Stimulated activated CD4-positive, alpha-beta T cell treated with anti-CD3 and anti-CD28 coated beads, TNF-alpha, amount 100 ng/mL, for 24 hours (primary cell): ENCODE data around the gene CDK5RAP1.
A peak's percentile ranks its signal among the peaks of the same experiment; 100 is the strongest.
"Not testable (repeated sequence)": the region's sequence is repeated elsewhere in the genome, so short reads cannot be mapped to it uniquely, and the experiment has no call there.

ENCODE experiments used
- DNase-seq, 3 experiments: peaks; one replicate each; pipeline ENCODE4 v3.0.0-alpha.2; 2020; ENCODE audit warnings: low read depth in 3 of 3

CDK5RAP1 gene, protein sequence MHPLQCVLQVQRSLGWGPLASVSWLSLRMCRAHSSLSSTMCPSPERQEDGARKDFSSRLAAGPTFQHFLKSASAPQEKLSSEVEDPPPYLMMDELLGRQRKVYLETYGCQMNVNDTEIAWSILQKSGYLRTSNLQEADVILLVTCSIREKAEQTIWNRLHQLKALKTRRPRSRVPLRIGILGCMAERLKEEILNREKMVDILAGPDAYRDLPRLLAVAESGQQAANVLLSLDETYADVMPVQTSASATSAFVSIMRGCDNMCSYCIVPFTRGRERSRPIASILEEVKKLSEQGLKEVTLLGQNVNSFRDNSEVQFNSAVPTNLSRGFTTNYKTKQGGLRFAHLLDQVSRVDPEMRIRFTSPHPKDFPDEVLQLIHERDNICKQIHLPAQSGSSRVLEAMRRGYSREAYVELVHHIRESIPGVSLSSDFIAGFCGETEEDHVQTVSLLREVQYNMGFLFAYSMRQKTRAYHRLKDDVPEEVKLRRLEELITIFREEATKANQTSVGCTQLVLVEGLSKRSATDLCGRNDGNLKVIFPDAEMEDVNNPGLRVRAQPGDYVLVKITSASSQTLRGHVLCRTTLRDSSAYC

DNA sequence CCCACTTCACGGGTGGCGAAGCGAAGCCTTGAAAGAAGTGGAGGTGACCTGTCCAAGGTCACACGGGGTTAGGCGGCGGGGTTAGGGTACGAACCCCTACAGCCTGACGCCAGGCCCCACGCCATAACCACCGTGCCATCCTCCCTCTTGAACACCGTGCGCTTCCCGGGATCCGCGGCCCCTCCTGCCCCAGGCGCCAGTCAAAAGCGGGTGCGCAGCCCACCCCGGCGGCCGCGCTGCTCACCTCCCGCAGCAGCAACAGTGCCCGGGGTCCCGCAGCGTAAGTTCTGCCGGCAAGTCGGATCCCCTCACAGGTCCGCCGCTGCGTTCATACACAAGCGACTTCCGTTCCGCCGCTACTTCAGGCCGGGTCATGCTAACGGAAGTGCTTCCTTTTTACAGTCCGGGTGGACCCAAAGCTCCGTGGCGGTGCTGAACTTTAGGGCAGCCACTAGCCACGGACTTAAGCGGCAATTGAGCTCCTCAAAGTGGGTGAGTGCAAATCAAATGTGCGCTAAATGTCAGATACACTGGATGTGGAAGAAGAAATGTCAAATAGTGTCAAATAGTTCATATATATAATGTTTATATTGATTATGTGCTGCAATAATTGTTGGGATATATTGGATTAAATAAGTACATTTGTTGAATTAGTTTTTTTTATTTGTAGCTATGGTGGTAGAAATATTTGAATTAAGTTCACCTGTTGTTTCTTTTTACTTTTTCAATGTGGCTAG, at the start of gene CDK5RAP1:
Gene CDK5RAP1 (minus strand): TSS at position 336 of the 737 bp plus-strand sequence. CDS start 4,455 bp downstream, outside the sequence.
- DNase-seq, result peak; percentile 72 to 82 (median 78)

DNA sequence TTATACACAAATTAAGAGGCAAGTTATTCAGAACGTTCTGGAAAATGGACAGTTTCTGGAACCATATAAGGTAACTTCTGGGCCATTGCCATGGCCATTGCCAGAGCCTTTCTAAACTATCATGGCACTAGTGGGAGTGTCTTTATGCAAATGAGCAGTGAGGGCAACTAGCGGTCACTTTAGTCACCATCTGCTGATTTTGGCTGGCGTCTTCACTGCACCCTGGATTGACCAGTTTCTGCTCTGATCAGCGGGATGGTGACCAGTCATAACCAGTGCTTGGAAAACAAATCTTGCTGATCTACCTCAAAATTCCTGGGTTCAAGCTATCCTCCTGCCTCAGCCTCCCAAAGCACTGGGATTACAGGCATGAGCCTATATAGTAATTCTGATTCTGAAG, 49.5 kb upstream of the CDK5RAP1 start:
- DNase-seq, result no peak

DNA sequence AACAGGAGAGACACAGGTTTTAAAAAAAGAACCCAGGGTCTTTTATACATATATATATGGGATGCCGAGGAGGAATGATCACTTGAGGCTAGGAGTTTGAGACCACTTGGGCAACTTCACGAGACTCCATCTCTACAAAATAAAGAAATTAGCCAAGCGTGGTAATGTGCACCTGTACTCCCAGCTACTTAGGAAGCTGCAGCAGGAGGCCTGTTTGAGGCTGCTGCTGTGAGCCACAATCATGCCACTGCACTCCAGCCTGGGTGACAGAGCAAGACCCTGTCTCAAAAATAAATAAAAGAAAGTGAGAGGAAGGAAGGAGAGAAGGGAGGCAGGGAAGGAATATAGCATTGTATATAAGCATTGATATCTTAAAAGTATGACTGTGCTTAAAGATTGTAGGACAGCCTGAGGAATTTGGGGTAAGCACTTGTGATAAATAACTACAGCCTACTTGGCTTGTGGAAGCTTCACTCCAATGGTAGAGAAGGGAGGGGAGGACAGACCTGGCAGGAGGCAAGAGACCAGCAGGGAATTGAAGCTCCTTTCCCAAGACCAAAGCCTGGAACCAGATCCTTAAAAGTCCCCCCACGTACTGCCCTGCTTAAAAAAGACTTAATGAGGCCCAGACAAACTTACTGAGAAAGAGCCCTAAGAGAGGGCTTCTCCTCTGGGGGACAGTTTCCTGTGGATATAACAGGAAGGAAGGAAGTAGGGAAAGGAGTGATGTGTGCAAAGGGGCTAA, 44.7 kb upstream of the CDK5RAP1 start:
- no peak for DNase-seq

DNA sequence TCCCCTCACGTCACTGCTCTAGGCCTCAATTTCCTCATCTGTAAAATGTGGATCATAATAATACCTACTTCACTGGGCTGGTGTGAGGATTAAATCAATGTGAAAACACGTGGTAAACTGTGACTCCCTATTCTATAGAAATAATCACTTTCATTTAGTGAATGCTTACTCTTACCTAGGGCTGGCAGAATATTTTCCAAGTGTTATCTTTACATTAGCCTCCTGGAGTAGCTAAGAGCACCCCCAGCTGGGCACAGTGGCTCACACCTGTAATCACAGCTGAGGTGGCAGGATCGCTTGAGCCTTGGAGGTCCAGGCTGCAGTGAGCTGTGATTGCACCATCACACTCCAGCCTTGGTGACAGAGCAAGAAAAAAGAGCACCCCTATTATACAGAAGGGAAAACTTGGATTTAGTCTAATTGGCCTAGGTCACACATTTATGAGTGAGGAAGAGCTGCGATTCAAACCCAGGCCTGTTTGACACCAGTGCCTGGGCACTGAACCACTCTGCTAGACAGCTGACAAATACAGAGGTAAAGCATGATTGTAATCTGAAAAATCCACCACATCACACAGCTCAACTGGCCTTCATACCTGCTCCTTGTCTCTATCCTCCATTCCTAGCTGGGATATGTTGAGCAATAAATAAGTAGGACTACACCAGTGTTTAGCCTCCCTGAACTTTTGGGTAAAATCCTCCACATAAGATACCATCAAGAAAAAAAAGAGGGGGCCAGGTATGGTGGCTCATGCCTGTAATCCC, 43.7 kb upstream of the CDK5RAP1 start:
- peak in 1 of 3 experiments; percentile 22 for DNase-seq

DNA sequence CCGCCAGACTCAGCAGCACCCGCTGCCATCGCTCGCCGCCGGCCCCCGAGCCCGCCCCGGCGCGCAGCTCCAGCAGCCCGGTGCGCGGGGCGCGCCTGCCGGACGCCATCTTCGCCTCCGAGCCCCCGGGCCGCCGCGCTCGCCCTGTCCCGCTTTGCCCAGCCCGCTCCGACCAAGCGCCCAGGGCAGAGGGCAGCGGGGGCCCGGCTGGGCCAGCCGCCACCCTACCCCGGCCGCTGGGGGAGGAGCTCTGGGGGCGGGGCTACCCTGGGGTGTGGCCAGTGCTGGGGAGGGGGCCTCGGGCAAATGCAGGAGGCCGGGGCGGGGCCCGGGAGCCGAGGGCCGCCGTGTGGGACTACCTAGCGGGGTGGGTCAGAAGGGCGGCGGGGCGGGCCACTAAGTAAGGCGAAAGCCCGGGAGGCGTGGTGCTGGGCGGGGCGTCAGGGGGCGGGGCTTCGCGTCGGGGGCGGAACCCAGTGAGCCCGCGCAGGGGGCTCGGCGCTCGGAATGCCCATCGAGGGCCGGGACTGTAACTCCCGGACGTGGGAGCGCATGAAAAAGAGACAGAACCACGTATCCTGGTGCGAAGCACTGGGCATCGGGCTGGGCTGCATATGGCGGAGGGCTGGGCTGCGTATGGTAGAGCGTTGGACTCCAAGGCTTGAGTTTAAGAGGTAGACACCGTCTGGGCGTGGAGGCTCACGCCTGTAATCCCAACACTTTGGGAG, 42.4 kb upstream of the CDK5RAP1 start, which contains the start of gene SNTA1:
Gene SNTA1 (minus strand): TSS at position 252 of the 728 bp plus-strand sequence. CDS start 143 bp downstream, at position 109.
- DNase-seq, result peak; percentile 71 to 93 (median 74)

DNA sequence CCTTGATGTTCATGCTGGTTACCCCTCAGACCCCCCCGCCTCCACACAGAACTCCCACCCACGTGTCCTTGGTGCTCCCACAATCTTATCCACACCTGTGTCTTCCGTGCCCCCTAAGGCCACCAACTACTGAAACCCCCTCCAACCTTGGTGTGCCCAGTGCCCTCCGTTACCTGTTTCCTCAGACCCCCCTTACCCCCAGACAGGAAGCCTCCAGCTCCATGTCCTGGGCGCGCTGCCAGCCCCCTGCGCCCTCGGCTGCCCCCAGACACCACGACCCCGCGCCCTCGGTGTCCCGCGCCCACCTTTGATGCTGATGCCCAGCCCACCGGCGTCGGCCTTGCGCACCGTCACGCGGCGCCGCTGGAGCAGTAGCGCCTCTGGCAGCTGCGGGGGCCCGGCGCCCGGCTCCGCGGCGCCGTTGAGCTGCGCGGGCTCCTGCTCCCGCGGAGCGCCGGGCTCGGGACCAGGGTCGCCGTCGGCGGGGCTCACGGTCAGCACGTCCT, 41.7 kb upstream of the CDK5RAP1 start:
- DNase-seq, result peak in 1 of 3 experiments; percentile 19

DNA sequence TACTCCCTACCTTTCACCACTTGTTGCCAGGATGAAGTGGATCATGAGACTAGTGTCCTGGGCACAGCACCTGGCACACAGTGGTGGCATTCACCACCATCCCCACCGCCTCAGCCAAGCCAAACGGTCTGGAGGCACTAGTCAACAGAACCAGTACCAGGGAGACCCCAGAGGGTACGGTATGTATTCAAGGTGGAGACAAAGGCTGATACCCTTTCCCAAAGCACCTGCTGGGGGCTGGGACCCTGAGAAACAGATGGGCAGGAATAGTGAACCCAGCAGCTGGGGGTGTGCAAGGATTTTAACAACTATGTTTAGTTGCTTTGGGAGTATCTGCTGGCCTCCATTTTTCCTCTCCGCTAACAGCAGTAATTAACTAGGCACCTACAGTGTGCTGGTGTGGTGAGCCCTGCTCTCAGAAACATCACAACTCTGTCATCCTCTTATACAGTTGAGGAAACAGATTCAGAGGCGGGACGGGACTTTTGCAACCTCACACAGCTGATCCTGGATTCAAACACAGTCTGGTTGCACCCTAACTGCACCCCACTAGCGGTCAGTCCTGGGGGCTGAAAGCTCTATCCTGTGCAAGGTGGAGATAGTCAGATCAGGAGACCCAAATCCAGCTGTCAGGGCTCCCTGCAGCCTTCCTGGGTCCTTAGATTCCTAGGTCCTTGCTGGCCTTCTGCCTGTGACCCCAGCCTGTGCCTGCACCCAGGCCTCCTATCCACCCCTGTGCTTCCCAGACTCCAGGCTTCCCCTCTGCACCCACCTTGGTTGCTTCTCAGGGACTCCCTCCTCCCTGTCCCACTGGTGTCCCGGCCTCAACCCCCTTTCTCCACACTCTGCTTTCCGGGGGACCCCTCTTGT, 41.1 kb upstream of the CDK5RAP1 start:
- no peak for DNase-seq

DNA sequence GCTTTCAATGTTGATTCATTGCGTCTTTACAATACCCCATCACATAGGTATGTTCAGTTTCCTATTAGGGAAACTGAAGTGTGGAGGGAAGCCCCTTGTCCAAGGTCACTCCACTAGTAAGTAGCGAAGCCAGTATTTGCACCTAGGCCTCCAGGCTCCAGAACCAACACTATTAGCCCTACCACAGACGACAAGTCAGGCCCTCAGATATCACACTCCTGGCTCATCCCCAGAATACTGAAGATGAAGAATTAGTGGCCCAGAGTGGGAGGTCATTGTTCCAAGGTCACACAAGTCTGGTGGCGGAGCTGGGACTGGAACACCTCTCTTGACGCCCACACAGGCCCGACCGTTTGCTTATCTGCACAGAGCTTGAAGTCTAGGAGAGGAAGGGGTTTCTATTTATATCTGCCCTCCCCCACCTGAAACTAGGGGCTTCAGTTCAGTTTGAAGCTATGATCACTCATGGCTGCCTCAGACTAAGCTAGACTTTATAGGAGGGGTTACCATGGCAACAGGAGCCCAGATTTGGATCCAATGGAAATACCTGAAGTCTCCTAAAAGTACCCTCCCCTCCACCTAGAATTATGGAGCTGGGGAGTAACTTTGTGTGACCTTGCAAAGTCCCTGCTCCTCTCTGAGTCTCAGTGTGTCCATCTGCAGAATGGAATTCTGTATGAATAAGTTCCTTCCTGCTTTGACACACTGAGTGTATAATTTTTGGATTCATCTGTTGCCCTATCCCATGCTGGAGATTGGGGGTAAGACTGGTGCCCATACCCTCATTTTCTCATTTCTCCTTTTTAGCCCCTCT, 40.0 kb upstream of the CDK5RAP1 start:
- no peak for DNase-seq

DNA sequence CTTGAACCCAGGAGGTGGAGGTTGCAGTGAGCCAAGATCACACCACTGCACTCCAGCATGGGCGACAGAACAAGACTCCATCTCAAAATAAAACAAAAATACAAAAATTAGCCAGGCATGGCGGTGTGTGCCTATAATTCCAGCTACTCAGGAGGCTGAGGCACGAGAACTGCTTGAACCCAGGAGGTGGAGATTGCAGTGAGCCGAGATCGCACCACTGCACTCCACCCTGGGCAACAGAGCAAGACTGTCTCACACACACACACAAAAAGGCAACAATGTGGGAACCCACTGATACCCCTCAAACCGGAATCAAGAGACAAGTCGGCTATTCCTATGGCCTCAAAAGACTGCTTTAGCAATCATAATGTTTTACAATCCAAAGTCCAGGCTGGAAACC, 39.2 kb upstream of the CDK5RAP1 start:
- DNase-seq, result not testable (repeated sequence)

DNA sequence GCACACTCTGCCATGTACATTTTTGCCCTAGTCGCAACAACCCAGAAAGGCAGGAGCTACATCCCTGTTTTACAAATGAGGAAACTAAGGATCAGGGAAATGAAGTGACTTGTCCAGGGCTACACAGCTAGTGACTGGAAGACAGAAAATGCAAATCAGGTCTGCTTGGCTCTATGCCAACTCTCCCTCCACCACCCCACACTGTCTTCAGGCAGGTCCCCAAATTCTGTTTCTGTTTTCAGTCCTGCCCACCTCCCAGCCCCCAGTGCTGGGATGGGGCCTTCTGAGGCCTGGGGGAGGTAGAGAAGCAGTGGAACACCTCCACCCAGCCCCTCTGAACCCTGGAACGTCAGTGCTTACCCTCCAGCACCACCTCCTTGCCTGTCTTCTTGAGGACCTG, 37.2 kb upstream of the CDK5RAP1 start:
- DNase-seq, result no peak

DNA sequence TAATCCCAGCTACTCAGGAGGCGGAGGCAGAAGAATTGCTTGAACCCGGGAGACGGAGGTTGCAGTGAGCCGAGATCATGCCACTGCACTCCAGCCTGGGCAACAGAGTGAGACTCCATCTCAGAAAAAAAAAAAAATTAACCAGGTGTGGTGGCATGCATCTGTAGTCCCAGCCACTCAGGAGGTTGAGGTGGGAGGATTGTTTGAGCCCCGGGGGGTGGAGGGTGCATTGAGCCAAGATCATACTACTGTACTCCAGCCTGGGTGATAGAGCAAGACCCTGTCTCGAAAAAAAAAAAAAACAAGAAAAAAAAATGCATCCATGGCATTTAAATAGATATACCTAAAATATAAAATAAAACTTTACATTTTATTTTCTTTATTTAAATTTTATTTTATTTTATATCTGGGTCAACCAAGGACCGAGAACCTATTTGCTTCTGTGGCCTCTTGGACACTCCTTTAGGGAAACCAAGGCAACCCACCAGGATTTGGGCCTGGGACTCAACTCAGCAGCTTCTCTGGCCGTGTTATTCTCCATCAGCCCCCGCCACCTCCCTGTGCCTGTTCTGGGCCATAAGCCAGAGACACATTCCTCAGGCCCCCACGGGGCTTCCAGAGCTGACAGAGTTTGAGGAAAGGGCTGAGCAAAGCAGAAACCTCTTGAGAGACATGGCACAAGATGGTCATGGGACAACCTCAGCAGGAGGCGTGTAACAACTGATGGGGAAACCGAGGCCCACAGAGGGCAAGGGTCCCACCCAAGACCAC, 36.0 kb upstream of the CDK5RAP1 start:
- no peak for DNase-seq

DNA sequence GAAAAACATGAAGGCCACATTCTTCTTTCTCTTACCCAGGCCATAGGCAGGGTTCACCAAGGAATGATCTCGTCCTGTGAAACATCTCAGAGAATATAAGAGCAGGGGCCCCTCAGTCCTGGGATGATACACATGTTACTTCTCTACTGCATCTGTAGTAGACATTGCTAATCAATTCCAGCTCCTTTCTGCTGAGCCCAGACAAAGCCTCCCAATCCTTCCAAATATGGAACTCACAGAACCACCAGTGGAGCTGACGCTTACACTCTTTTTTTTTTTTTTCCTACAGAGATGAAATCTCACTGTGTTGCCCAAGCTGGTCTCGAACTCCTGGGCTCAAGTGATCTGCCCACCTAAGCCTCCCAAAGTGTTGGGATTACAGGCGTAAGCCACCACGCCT, 33.1 kb upstream of the CDK5RAP1 start:
- DNase-seq, result no peak

DNA sequence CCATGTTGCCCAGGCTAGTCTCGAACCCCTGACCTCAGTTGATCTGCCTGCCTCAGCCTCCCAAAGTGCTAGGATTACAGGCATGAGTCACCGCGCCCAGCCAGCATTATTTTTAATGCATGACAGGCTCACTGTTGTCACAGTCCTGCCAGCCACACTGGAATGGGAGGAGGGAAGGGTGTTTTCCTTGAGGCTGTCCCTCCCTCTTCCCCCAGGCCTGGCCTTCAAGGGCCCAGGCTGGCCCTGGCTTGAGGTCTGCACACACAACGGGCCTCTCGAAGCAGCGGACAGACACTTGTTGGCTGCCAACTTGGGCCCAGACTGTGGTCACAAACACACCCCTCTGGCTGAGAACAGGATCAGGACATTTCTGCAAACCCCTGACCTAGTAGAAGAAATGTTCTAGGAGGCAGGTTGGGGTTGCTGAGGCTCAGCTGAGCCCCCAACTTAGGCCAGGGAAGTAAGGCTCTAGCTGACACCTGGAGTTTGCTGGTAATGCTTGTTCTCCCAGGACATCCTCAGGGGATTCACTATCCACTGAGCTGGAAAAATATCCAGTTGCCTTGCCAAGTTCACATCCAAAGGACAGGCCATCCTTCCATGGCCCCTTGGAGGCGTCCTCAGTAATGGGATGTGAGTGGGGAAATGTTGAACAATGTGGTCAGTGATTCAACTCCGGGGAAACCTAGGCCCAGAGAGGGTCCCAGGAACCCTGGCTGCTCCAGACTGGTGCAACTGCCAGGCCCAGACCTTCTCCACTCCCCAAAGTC, 32.3 kb upstream of the CDK5RAP1 start:
- no peak for DNase-seq

DNA sequence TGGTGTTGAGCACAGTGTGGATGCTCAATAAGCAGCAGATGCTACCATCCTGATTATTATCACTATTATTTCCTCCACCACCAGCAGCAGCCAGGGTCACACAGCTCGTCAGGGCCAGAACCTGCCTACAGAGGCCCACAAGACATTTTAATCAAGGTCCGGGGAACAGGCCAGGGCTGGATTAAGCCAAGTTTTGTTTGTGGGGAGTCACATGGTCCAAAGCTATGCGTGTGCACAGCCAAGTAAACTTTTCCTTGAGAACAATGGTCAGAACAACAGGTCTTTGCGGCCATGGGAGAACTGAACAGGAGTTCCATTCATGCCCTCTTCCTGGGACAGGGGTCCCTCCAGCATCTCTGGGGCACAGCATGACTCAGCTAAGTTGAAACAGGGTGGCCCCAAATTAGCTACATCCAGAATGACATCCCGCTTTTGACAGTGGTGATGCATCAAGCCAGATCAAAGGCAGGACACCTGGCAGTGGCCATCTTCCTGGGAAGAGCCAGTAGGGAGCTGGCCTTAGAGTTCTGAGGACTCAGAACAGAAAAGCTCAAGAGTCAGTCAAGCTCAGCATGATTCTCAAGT, 30.6 kb upstream of the CDK5RAP1 start:
- DNase-seq, result no peak

DNA sequence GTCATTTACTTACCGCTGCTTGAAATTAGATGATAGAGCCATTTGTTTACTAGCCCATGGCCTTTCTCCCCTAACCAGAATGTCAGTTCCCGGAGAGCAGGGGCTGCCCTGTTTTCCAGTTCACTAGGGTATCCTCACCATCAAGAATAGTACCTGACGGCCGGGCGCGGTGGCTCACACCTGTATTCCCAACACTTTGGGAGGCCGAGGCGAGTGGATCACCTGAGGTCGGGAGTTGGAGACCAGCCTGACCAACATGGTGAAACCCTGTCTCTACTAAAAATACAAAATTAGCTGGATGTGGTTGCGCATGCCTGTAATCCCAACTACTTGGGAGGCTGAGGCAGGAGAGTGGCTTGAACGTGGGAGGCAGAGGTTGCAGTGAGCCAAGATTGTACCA, 22.6 kb upstream of the CDK5RAP1 start:
- DNase-seq, result not testable (repeated sequence)

DNA sequence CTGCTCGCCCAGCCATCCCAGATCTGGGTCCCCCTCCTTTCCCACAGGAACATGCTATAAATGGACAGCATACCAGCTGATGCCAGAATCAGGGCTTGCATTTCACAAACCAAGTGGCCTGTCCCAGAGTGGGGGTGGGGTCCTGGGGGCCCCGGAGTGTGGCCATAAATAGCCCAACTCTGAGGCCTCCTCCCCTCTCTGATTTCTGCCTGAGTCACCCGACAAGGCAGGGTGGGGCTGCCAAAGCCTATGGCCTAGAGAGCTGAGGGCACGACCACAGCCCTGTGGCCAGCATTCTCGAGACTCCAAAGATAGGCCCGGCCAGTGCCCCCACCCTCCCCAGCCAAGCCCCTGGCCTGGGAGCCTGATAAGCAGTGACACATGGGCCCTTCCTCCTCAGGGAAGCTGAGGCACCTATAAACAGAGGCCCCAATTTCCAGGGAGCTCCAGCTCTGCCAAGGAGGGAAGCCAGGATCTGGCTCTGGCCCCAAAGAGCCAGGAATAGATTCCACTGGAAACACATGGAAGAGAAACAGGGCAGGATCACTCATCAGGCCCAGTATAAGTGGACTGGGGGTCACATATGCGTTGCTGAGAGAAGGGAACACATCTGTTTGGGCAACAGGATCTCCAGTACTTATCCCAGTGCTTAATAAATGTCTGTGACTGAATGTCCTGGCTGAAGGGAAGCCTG, 22.0 kb upstream of the CDK5RAP1 start:
- DNase-seq, result no peak
